ENCODE measurements around the gene C9orf50. TPM values are rescaled to one million over a fixed set of nuclear protein-coding genes. Genes with fewer than 3 reads are reported as not detected.

The C9orf50 gene
- total RNA-seq, 2 experiments from 2014 or later = not detected

- no peaks in the 10 kb centered on the region for H3K27me3 Mint-ChIP-seq
- ATAC-seq = no peak
- POLR2A ChIA-PET = interaction anchor here (2.0 kb wide), 1 partner anchor 12 kb away, joined by 6 read pairs; no protein-coding TSS in a partner anchor
- no peak overlapping the region for H3K4me3 Mint-ChIP-seq
- DNase-seq = no peak
- H3K4me1 Mint-ChIP-seq (ENCODE audit: low read depth) = peaks cover 30% of the 10 kb centered on the region
- H3K36me3 Mint-ChIP-seq (ENCODE audit: low read depth) = no peaks in the 10 kb centered on the region
- intact Hi-C loops (cut with micrococcal nuclease) = loop anchor here (5.0 to 10.0 kb wide), 2 partner anchors 437 to 475 kb away; partner anchors contain the start of gene IER5L
- no peak for TF ChIP-seq CTCF (IDR thresholded peaks at IDR 0.05)
- H3K27ac Mint-ChIP-seq = no peak overlapping the region
- CTCF ChIA-PET = interaction anchor here (1.7 to 4.5 kb wide), 11 partner anchors 9 to 481 kb away, joined by 4 to 27 read pairs (median 10); partner anchors contain the start of gene C9orf50
- H3K9me3 Mint-ChIP-seq = no peaks in the 10 kb centered on the region
Measured at GRCh38 chr9:129612123-129612522, 8.8 kb downstream of the C9orf50 start.

- no peak for DNase-seq
- Mint-ChIP-seq H3K4me3 (no peak overlapping the region), H3K4me1 (ENCODE audit: low read depth) (peaks cover 32% of the 10 kb centered on the region), H3K27ac (no peak overlapping the region), H3K9me3 (no peaks in the 10 kb centered on the region), H3K27me3 (no peaks in the 10 kb centered on the region), H3K36me3 (ENCODE audit: low read depth) (no peaks in the 10 kb centered on the region)
- intact Hi-C loops (cut with micrococcal nuclease) = loop anchor here (5.0 to 10.0 kb wide), 2 partner anchors 437 to 474 kb away; partner anchors contain the start of gene IER5L
- ChIA-PET CTCF (interaction anchor here (0.7 to 2.3 kb wide), 25 partner anchors 9 to 480 kb away, joined by 3 to 22 read pairs (median 4); partner anchors contain the start of gene C9orf50), POLR2A (interaction anchor here (0.7 to 1.2 kb wide), 2 partner anchors 9 to 471 kb away, joined by 3 to 4 read pairs; partner anchors contain the start of gene C9orf50)
- TF ChIP-seq CTCF (IDR thresholded peaks at IDR 0.05) = no peak
- ATAC-seq = no peak
Measured at GRCh38 chr9:129611307-129611800, 9.5 kb downstream of the C9orf50 start.

DNA sequence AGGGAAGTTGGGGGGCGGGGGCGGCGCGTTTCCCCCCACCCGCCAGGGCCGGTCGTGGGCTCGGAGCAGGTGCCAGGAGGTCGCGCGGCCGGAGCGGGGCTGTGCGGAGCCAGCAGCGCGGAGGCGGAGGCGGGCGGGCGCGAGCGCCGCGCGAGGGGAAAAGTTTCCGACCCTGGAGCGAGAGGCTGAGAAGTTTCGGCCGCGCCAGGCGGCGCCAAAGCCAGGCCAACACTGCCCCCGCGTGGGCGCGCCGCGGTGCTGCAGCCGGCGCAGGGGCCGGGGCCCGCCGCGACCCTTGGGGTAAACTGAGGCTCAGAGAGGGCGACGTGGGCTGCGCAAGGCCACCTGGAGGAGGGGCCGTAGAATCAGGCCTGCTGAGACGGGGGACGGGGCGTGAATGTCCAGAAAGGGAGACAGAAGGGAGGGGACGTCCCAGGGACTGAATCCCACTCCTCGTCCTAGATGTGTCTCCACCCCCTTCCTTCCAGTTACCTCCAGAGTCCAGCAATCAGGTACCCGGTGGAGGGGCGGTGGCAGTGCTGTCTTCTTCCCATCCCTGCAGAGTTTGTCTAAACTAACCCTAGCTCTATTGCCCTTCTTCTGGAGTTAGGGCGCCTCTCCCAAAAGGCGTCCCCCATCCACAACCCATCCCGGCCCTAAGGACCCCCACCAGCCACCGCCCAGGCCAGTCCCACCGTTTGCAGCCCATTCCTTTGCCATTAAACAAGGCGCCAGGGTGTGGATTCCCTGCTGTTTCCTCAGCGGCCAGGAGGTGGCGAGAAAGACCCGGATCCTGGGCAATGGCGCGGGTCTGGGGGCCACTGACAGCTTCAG lies 10.2 kb downstream of the C9orf50 start:
- Mint-ChIP-seq H3K9me3 (no peaks in the 10 kb centered on the region), H3K36me3 (ENCODE audit: low read depth) (no peaks in the 10 kb centered on the region), H3K27me3 (no peaks in the 10 kb centered on the region), H3K4me3 (peak overlapping the region; percentile 62), H3K27ac (peak overlapping the region; percentile 59), H3K4me1 (ENCODE audit: low read depth) (peaks cover 32% of the 10 kb centered on the region)
- DNase-seq (peak; percentile 78), ATAC-seq (peak; percentile 66)
- CTCF ChIA-PET = interaction anchor here (0.7 to 2.3 kb wide), 25 partner anchors 10 to 480 kb away, joined by 3 to 22 read pairs (median 4); partner anchors contain the start of gene C9orf50
- POLR2A ChIA-PET = interaction anchor here (0.7 to 1.2 kb wide), 2 partner anchors 10 to 471 kb away, joined by 3 to 4 read pairs; partner anchors contain the start of gene C9orf50
- peak; percentile 99 for TF ChIP-seq CTCF (IDR thresholded peaks at IDR 0.05)
- intact Hi-C loops (cut with micrococcal nuclease) = loop anchor here (5.0 to 10.0 kb wide), 2 partner anchors 436 to 473 kb away; partner anchors contain the start of gene IER5L

- Mint-ChIP-seq H3K4me1 (ENCODE audit: low read depth) (peaks cover 32% of the 10 kb centered on the region), H3K4me3 (peak overlapping the region; percentile 62), H3K27me3 (no peaks in the 10 kb centered on the region), H3K36me3 (ENCODE audit: low read depth) (no peaks in the 10 kb centered on the region), H3K27ac (no peak overlapping the region), H3K9me3 (no peaks in the 10 kb centered on the region)
- ChIA-PET CTCF (no interaction called here), POLR2A (no interaction called here)
- TF ChIP-seq CTCF (IDR thresholded peaks at IDR 0.05) = no peak
- ATAC-seq (no peak), DNase-seq (no peak)
- intact Hi-C loops (cut with micrococcal nuclease) = loop anchor here (5.0 to 10.0 kb wide), 2 partner anchors 435 to 473 kb away; partner anchors contain the start of gene IER5L
Measured at GRCh38 chr9:129610213-129610472, 10.8 kb downstream of the C9orf50 start.
